SK-MEL-5 (cell line): ENCODE results near the gene MARCO. TPM values are rescaled to one million over a fixed set of nuclear protein-coding genes. Genes with fewer than 3 reads are reported as not detected.

Source experiments
- total RNA-seq: library from RNA; depleted of rRNA; stranded (reverse); fragments of >200 nt; shearing (Covaris generic); gene quantifications from 2 replicates; pipeline ENCODE4 v1.2.3, GENCODE V29; 2014; rRNA removed

MARCO gene
- total RNA-seq, 1 experiment from 2014 or later, result not detected

Other genes with a start within 250 kb of the MARCO start
- gene EN1, start 94.5 kb upstream of the MARCO start, total RNA-seq, result 0.21 TPM in 1 of 2 replicates, not detected in the other
- not detected in 2 replicates for gene C1QL2, start 216.6 kb downstream of the MARCO start, total RNA-seq